Measurements from ENCODE around the gene TMEM184B.

TMEM184B gene

GRCh38 chr22:38257650-38258250 lies 15.1 kb downstream of the TMEM184B start:
- peaks cover 3% of the 10 kb centered on the region for H3K36me3 Mint-ChIP-seq
- no peaks in the 10 kb centered on the region for H3K9me3 Mint-ChIP-seq
- peaks cover 2% of the 10 kb centered on the region for H3K4me1 Mint-ChIP-seq
- no peak overlapping the region for H3K4me3 Mint-ChIP-seq
- H3K27me3 Mint-ChIP-seq, result no peaks in the 10 kb centered on the region
- CTCF ChIA-PET, result no interaction called here
- no peak for DNase-seq
- no peak overlapping the region for H3K27ac Mint-ChIP-seq

DNA sequence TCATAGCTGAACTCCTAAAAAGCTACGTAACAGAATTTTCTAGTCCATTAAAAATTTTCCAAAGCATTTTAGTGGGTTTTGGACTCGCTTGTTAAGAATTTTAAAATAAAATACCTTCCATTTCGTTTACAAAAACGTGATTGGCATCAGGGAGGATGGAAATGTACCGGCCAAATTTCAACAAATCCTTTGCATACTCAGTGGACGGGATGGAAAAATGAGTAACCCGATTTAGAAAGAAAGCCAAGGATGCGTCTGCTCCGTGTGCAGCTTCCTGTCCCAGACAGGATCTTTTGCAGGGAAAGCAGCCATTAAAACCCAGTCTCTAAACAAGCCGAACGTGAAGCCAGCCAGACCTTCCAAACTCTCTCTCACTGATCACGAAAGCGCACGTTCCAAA lies 15.6 kb downstream of the TMEM184B start:
- Mint-ChIP-seq H3K36me3 (peaks cover under 1% of the 10 kb centered on the region), H3K9me3 (no peaks in the 10 kb centered on the region), H3K4me3 (no peak overlapping the region), H3K4me1 (peaks cover 2% of the 10 kb centered on the region), H3K27ac (no peak overlapping the region), H3K27me3 (no peaks in the 10 kb centered on the region)
- DNase-seq, result no peak
- CTCF ChIA-PET, result interaction anchor here (1.7 kb wide), 1 partner anchor 205 kb away, joined by 3 read pairs; no protein-coding TSS in a partner anchor

GRCh38 chr22:38255697-38256096 lies 17.1 kb downstream of the TMEM184B start:
- no peak for DNase-seq
- Mint-ChIP-seq H3K9me3 (no peaks in the 10 kb centered on the region), H3K27me3 (no peaks in the 10 kb centered on the region), H3K4me1 (peaks cover 2% of the 10 kb centered on the region), H3K4me3 (no peak overlapping the region), H3K27ac (no peak overlapping the region), H3K36me3 (no peaks in the 10 kb centered on the region)
- CTCF ChIA-PET, result interaction anchor here (1.7 kb wide), 1 partner anchor 203 kb away, joined by 3 read pairs; no protein-coding TSS in a partner anchor

GRCh38 chr22:38251341-38251692 lies 21.5 kb downstream of the TMEM184B start:
- H3K36me3 Mint-ChIP-seq, result peaks cover 12% of the 10 kb centered on the region
- H3K27ac Mint-ChIP-seq, result no peak overlapping the region
- CTCF ChIA-PET, result no interaction called here
- DNase-seq, result no peak
- no peaks in the 10 kb centered on the region for H3K27me3 Mint-ChIP-seq
- no peaks in the 10 kb centered on the region for H3K4me1 Mint-ChIP-seq
- H3K4me3 Mint-ChIP-seq, result no peak overlapping the region
- no peaks in the 10 kb centered on the region for H3K9me3 Mint-ChIP-seq

DNA sequence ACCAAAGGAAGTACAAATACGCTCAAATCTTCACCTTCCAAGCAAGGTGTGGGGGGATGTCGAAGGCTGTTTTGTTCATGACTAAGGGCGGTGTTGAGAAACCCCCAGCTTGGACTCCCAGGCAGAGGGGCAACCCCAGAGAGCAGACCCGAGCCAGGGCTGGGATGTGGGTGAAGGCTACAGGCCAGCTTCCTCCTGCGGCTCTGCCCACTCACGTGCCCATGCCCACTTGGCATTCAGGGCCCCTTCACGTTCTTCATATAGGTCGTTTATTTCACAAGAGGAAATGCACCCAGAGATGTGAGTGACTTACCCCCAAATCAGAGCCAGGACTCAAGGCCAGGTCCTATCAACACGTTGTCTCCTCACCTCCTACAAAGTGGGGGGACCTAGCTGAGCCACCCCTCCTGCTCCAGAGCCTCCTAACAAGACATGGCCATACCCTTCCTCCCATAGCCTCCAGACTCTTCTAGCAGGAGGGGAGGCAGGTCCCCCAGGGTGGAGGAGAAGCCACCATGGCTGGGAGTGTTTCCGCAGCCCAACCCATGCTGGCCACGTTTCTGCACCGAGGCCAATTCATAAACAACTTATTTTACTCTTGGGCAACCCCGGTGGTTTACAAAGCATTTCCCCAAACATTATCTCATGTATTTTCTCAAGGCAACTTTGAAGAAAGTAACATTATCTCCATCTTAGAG lies 22.0 kb downstream of the TMEM184B start:
- CTCF ChIA-PET, result no interaction called here
- no peak for DNase-seq
- H3K27ac Mint-ChIP-seq, result no peak overlapping the region
- H3K4me1 Mint-ChIP-seq, result no peaks in the 10 kb centered on the region
- no peak overlapping the region for H3K4me3 Mint-ChIP-seq
- H3K9me3 Mint-ChIP-seq, result no peaks in the 10 kb centered on the region
- H3K27me3 Mint-ChIP-seq, result no peaks in the 10 kb centered on the region
- peaks cover 12% of the 10 kb centered on the region for H3K36me3 Mint-ChIP-seq

DNA sequence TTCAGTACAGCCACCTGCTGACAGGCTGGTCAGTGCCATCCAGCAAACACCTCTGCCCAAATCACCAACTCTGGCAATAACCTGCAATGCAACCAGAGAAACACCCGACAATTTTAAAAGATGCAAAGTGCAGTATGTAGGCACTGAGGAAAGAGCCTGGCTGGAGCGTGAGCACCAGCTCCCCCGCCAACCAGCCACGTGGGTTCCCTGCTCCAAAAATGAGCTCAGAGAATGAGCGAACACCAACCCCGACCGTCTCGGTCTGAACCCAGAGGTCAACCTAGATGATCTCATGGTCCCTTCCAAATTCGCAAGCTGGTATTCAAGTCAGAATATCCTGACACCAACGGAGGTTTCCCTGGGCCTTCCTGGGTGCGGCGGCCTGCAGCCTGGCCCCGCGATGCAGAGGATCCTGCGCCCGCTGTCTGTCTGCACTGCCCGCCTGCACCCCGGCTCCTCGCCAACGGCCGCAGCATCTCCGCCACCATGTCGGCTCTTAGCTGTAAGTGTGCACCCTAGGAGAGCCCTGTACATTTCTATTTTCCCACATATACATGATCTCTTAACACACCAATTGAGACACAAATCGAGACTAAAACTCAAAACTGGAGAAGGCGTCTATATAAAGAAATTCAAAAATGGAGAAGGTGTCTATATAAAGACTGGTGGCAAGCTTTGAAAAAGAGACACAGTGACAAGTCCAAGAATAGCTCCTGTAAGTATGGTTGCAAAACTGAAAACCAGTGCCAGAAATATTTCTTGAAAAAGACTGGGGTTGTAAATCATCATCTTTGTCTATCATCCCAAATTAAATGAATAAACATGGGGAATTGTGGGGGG lies 22.8 kb downstream of the TMEM184B start:
- Mint-ChIP-seq H3K27me3 (no peaks in the 10 kb centered on the region), H3K36me3 (peaks cover 12% of the 10 kb centered on the region), H3K4me3 (no peak overlapping the region), H3K9me3 (no peaks in the 10 kb centered on the region), H3K27ac (no peak overlapping the region), H3K4me1 (no peaks in the 10 kb centered on the region)
- CTCF ChIA-PET, result no interaction called here
- DNase-seq, result no peak

DNA sequence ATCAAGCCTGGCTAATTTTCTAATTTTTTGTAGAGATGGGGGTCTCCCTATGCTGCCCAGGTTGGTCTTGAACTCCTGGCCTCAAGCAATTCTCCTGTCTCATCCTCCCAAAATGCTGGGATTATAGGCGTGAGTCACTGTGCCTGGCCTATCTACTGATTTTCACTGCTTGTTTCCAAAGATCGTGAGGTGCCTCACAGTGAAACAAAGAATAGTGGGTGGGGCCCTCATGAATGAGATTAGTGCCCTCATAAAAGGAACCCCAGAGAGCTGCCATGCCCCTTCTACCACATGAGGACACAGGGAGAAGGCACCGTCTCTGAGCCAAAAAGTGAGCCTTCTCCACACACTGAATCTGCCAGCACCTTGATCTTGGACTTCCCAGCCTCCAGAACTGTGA lies 23.5 kb downstream of the TMEM184B start:
- Mint-ChIP-seq H3K36me3 (peaks cover 12% of the 10 kb centered on the region), H3K27ac (no peak overlapping the region), H3K27me3 (no peaks in the 10 kb centered on the region), H3K4me3 (no peak overlapping the region), H3K9me3 (no peaks in the 10 kb centered on the region), H3K4me1 (no peaks in the 10 kb centered on the region)
- DNase-seq, result no peak
- CTCF ChIA-PET, result no interaction called here

GRCh38 chr22:38248280-38248679 lies 24.5 kb downstream of the TMEM184B start:
- no peak overlapping the region for H3K4me3 Mint-ChIP-seq
- peaks cover 19% of the 10 kb centered on the region for H3K36me3 Mint-ChIP-seq
- H3K27ac Mint-ChIP-seq, result no peak overlapping the region
- no peak for DNase-seq
- H3K9me3 Mint-ChIP-seq, result no peaks in the 10 kb centered on the region
- CTCF ChIA-PET, result no interaction called here
- H3K27me3 Mint-ChIP-seq, result no peaks in the 10 kb centered on the region
- no peaks in the 10 kb centered on the region for H3K4me1 Mint-ChIP-seq

GRCh38 chr22:38247713-38248112 lies 25.1 kb downstream of the TMEM184B start:
- H3K27ac Mint-ChIP-seq, result no peak overlapping the region
- no peaks in the 10 kb centered on the region for H3K9me3 Mint-ChIP-seq
- H3K27me3 Mint-ChIP-seq, result no peaks in the 10 kb centered on the region
- DNase-seq, result no peak
- CTCF ChIA-PET, result no interaction called here
- no peaks in the 10 kb centered on the region for H3K4me1 Mint-ChIP-seq
- no peak overlapping the region for H3K4me3 Mint-ChIP-seq
- H3K36me3 Mint-ChIP-seq, result peaks cover 19% of the 10 kb centered on the region

- H3K27me3 Mint-ChIP-seq, result no peaks in the 10 kb centered on the region
- H3K4me3 Mint-ChIP-seq, result no peak overlapping the region
- CTCF ChIA-PET, result interaction anchor here (0.8 kb wide), 1 partner anchor 16 kb away, joined by 4 read pairs; no protein-coding TSS in a partner anchor
- no peaks in the 10 kb centered on the region for H3K9me3 Mint-ChIP-seq
- no peaks in the 10 kb centered on the region for H3K4me1 Mint-ChIP-seq
- no peak for DNase-seq
- H3K36me3 Mint-ChIP-seq, result peaks cover 19% of the 10 kb centered on the region
- no peak overlapping the region for H3K27ac Mint-ChIP-seq
Observed at GRCh38 chr22:38246692-38247091, 26.1 kb downstream of the TMEM184B start.

DNA sequence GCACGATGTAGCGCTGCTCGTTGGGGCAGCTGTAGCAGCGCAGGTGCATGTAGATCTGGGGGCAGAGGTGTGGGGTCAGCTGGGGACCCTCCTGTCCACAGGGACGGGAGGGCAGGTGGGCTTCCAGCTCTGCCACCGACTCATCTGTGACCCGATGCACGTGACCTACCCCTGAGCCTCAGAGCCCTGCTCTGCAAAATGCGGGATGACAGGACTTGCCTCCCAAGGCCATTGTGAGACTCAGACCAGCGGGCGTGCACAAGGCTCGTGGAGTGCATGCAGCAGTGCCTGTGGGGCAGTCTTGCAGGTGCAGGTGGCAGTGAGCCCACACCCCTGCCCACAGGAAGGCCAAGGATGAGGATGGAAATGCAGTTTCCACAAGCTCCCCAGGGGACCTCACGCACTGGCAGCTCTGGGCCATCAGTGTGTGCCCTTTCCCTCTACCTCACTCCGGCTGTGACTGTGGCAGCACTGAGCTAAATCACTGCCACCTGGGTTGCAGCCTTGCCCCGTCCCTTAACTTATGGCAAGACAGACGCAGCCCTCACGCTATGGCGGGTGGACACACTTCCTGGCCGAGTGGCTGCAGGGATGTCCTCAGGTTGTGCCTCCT lies 26.7 kb downstream of the TMEM184B start:
- H3K27me3 Mint-ChIP-seq, result no peaks in the 10 kb centered on the region
- no peaks in the 10 kb centered on the region for H3K9me3 Mint-ChIP-seq
- CTCF ChIA-PET, result interaction anchor here (0.8 kb wide), 1 partner anchor 16 kb away, joined by 4 read pairs; no protein-coding TSS in a partner anchor
- peaks cover 19% of the 10 kb centered on the region for H3K36me3 Mint-ChIP-seq
- no peak for DNase-seq
- H3K27ac Mint-ChIP-seq, result no peak overlapping the region
- H3K4me1 Mint-ChIP-seq, result no peaks in the 10 kb centered on the region
- H3K4me3 Mint-ChIP-seq, result no peak overlapping the region

- Mint-ChIP-seq H3K27me3 (no peaks in the 10 kb centered on the region), H3K9me3 (no peaks in the 10 kb centered on the region), H3K4me1 (no peaks in the 10 kb centered on the region), H3K4me3 (no peak overlapping the region), H3K27ac (no peak overlapping the region), H3K36me3 (peaks cover 15% of the 10 kb centered on the region)
- DNase-seq, result no peak
- CTCF ChIA-PET, result no interaction called here
Observed at GRCh38 chr22:38244106-38244505, 28.7 kb downstream of the TMEM184B start.

- CTCF ChIA-PET, result no interaction called here
- no peak for DNase-seq
- no peak overlapping the region for H3K4me3 Mint-ChIP-seq
- H3K36me3 Mint-ChIP-seq, result peaks cover 14% of the 10 kb centered on the region
- no peaks in the 10 kb centered on the region for H3K9me3 Mint-ChIP-seq
- no peaks in the 10 kb centered on the region for H3K27me3 Mint-ChIP-seq
- no peak overlapping the region for H3K27ac Mint-ChIP-seq
- H3K4me1 Mint-ChIP-seq, result no peaks in the 10 kb centered on the region
Observed at GRCh38 chr22:38243007-38243765, 29.6 kb downstream of the TMEM184B start.

DNA sequence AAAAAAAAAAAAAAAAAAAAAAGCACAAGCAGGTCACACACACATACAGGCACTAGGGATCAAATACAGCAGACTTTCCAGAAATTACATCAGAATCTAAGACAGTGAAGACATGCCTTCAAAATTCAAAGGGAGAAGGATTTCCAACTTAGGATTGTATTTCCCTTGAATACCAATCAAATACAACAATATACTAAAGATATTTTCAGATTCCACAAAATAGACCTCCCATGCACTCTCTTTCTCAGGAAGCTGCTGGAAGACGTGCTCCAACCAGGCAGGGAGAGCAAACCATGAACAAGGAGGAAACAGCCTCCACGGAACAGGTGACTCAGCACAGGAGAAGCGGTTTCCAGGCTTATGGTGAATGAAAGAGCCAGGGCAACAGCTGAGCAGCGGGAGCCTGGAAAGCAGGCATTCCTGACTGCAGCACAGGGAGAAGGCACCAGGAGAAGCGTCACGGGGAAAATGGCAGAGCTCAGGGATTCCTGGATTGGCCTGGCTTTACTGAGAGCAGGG lies 32.0 kb downstream of the TMEM184B start:
- CTCF ChIA-PET, result no interaction called here

More for the DNA sequence above, 32.0 kb downstream of the TMEM184B start:
- Mint-ChIP-seq H3K36me3 (peaks cover 11% of the 10 kb centered on the region), H3K4me3 (no peak overlapping the region), H3K27ac (no peak overlapping the region), H3K4me1 (no peaks in the 10 kb centered on the region), H3K27me3 (no peaks in the 10 kb centered on the region), H3K9me3 (no peaks in the 10 kb centered on the region)
- DNase-seq, result no peak
